Activated CD8-positive, alpha-beta T cell treated with anti-CD3 and anti-CD28 coated beads, Interleukin-2, amount 10 ng/mL, durations not matched to agents 7 days and 5 days (primary cell): Measurements from ENCODE around the gene KBTBD13. TPM values are rescaled to one million over a fixed set of nuclear protein-coding genes. Genes with fewer than 3 reads are reported as not detected.
A peak's percentile ranks its signal among the peaks of the same experiment; 100 is the strongest.
"Not testable (repeated sequence)": the region's sequence is repeated elsewhere in the genome, so short reads cannot be mapped to it uniquely, and the experiment has no call there.

Source experiments
- ATAC-seq: fragments of 150-1000 bp; cut with Tn5 transposase; one replicate; pipeline ENCODE4 v1.10.0; 2021; ENCODE audit warnings: moderate library complexity
- CTCF ChIA-PET: fragments of 350-600 bp; sonication (Branson Sonifier 250); formaldehyde crosslinking; loops from one replicate; lab custom pipeline; 2021; ENCODE audit warnings: antibody characterized with exemption; lab: Charles Lee
- POLR2A ChIA-PET: fragments of 350-600 bp; sonication (Branson Sonifier 250); formaldehyde crosslinking; loops from one replicate; lab custom pipeline; 2021; ENCODE audit warnings: antibody characterized with exemption; lab: Charles Lee
- DNase-seq: peaks from one replicate; pipeline ENCODE4 v3.0.0-alpha.2; 2020
- H3K27ac Mint-ChIP-seq: one replicate; pipeline ENCODE4 v1.8.0; 2021; ENCODE audit warnings: mild to moderate bottlenecking, mixed read lengths
- H3K27me3 Mint-ChIP-seq: one replicate; pipeline ENCODE4 v1.8.0; 2021; ENCODE audit warnings: low read depth, mixed read lengths
- H3K36me3 Mint-ChIP-seq: one replicate; pipeline ENCODE4 v1.8.0; 2021; ENCODE audit warnings: low read depth, mixed read lengths
- H3K4me1 Mint-ChIP-seq: one replicate; pipeline ENCODE4 v1.8.0; 2021; ENCODE audit warnings: low read depth, mixed read lengths
- H3K4me3 Mint-ChIP-seq: one replicate; pipeline ENCODE4 v1.8.0; 2021; ENCODE audit warnings: mild to moderate bottlenecking, mixed read lengths
- H3K9me3 Mint-ChIP-seq: one replicate; pipeline ENCODE4 v1.8.0; 2022; ENCODE audit warnings: mixed read lengths; ENCODE audit not compliant: insufficient read depth
- total RNA-seq, 2 experiments: library from RNA; stranded (reverse); gene quantifications; one replicate each; pipeline ENCODE4 v1.2.3, GENCODE V29; 2021

The KBTBD13 gene
- total RNA-seq, 2 experiments from 2014 or later, result not detected

- Mint-ChIP-seq H3K4me3 (no peak overlapping the region), H3K9me3 (no peaks in the 10 kb centered on the region), H3K4me1 (peaks cover 5% of the 10 kb centered on the region), H3K27me3 (peaks cover 29% of the 10 kb centered on the region), H3K27ac (no peak overlapping the region), H3K36me3 (no peaks in the 10 kb centered on the region)
- ATAC-seq (no peak), DNase-seq (no peak)
- POLR2A ChIA-PET, result no interaction called here
- CTCF ChIA-PET, result interaction anchor here (1.7 kb wide), 1 partner anchor 18 kb away, joined by 3 read pairs; no protein-coding TSS in a partner anchor
These were observed 5.2 kb upstream of the KBTBD13 start for GRCh38 chr15:65071381-65071811.

GRCh38 chr15:65072027-65072426 is 4.5 kb upstream of the KBTBD13 start:
- no peak for ATAC-seq
- H3K9me3 Mint-ChIP-seq, result no peaks in the 10 kb centered on the region
- no peak overlapping the region for H3K4me3 Mint-ChIP-seq
- DNase-seq, result no peak
- no peaks in the 10 kb centered on the region for H3K36me3 Mint-ChIP-seq
- ChIA-PET POLR2A (no interaction called here), CTCF (interaction anchor here (1.4 to 1.7 kb wide), 2 partner anchors 15 to 17 kb away, joined by 3 to 4 read pairs; no protein-coding TSS in a partner anchor)
- peaks cover 24% of the 10 kb centered on the region for H3K27me3 Mint-ChIP-seq
- no peak overlapping the region for H3K27ac Mint-ChIP-seq
- H3K4me1 Mint-ChIP-seq, result peaks cover 5% of the 10 kb centered on the region

GRCh38 chr15:65072617-65073016 is 3.9 kb upstream of the KBTBD13 start:
- DNase-seq, result no peak
- H3K36me3 Mint-ChIP-seq, result no peaks in the 10 kb centered on the region
- ChIA-PET CTCF (interaction anchor here (1.4 kb wide), 1 partner anchor 16 kb away, joined by 4 read pairs; no protein-coding TSS in a partner anchor), POLR2A (no interaction called here)
- H3K4me1 Mint-ChIP-seq, result peaks cover 6% of the 10 kb centered on the region
- peaks cover 21% of the 10 kb centered on the region for H3K27me3 Mint-ChIP-seq
- H3K9me3 Mint-ChIP-seq, result no peaks in the 10 kb centered on the region
- H3K27ac Mint-ChIP-seq, result no peak overlapping the region
- no peak for ATAC-seq
- H3K4me3 Mint-ChIP-seq, result no peak overlapping the region

GRCh38 chr15:65074946-65075345 is 1.6 kb upstream of the KBTBD13 start:
- POLR2A ChIA-PET, DNase-seq, ATAC-seq, H3K9me3 Mint-ChIP-seq, H3K4me3 Mint-ChIP-seq, H3K27ac Mint-ChIP-seq, H3K36me3 Mint-ChIP-seq: not testable (repeated sequence)
- H3K27me3 Mint-ChIP-seq, result peaks cover 25% of the 10 kb centered on the region
- peaks cover 12% of the 10 kb centered on the region for H3K4me1 Mint-ChIP-seq
- CTCF ChIA-PET, result interaction anchor here (0.6 to 1.4 kb wide), 4 partner anchors 13 to 41 kb away, joined by 3 to 5 read pairs (median 3); no protein-coding TSS in a partner anchor

GRCh38 chr15:65075607-65076395 is 745 bp upstream of the KBTBD13 start:
- H3K9me3 Mint-ChIP-seq, DNase-seq, H3K4me3 Mint-ChIP-seq, H3K36me3 Mint-ChIP-seq, H3K27ac Mint-ChIP-seq, POLR2A ChIA-PET, ATAC-seq: not testable (repeated sequence)
- peaks cover 27% of the 10 kb centered on the region for H3K27me3 Mint-ChIP-seq
- CTCF ChIA-PET, result interaction anchor here (0.8 to 3.1 kb wide), 4 partner anchors 10 to 42 kb away, joined by 3 to 18 read pairs (median 4); no protein-coding TSS in a partner anchor
- peaks cover 12% of the 10 kb centered on the region for H3K4me1 Mint-ChIP-seq

GRCh38 chr15:65077291-65077980 is 890 bp downstream of the KBTBD13 start:
- ChIA-PET POLR2A (no interaction called here), CTCF (interaction anchor here (1.0 to 3.7 kb wide), 6 partner anchors 9 to 349 kb away, joined by 3 to 23 read pairs (median 6); partner anchors contain the start of gene RASL12)
- no peak overlapping the region for H3K27ac Mint-ChIP-seq
- H3K36me3 Mint-ChIP-seq, result no peaks in the 10 kb centered on the region
- no peaks in the 10 kb centered on the region for H3K9me3 Mint-ChIP-seq
- H3K27me3 Mint-ChIP-seq, result peaks cover 34% of the 10 kb centered on the region
- H3K4me3 Mint-ChIP-seq, result no peak overlapping the region
- peaks cover 16% of the 10 kb centered on the region for H3K4me1 Mint-ChIP-seq
- no peak for ATAC-seq
- DNase-seq, result no peak

- POLR2A ChIA-PET, result no interaction called here
- ATAC-seq, result peak; percentile 84
These were observed 1.4 kb downstream of the KBTBD13 start for GRCh38 chr15:65077981-65078352.

GRCh38 chr15:65079580-65079979 is 3.0 kb downstream of the KBTBD13 start:
- H3K27me3 Mint-ChIP-seq, result peaks cover 47% of the 10 kb centered on the region
- ChIA-PET POLR2A (interaction anchor here (0.8 kb wide), 1 partner anchor 225 kb away, joined by 3 read pairs; the partner anchor contains the start of gene RNU5B-1), CTCF (interaction anchor here (3.7 kb wide), 1 partner anchor 46 kb away, joined by 23 read pairs; no protein-coding TSS in a partner anchor)
- no peak overlapping the region for H3K27ac Mint-ChIP-seq
- no peak overlapping the region for H3K4me3 Mint-ChIP-seq
- no peaks in the 10 kb centered on the region for H3K36me3 Mint-ChIP-seq
- no peak for DNase-seq
- H3K9me3 Mint-ChIP-seq, result no peaks in the 10 kb centered on the region
- peaks cover 25% of the 10 kb centered on the region for H3K4me1 Mint-ChIP-seq
- ATAC-seq, result no peak

More at GRCh38 chr15:65077981-65078352, 1.4 kb downstream of the KBTBD13 start:
- CTCF ChIA-PET, result interaction anchor here (0.7 to 3.7 kb wide), 9 partner anchors 9 to 1184 kb away, joined by 3 to 23 read pairs (median 4); partner anchors contain the start of gene RASL12
- Mint-ChIP-seq H3K9me3 (no peaks in the 10 kb centered on the region), H3K36me3 (no peaks in the 10 kb centered on the region), H3K4me1 (peaks cover 21% of the 10 kb centered on the region), H3K4me3 (no peak overlapping the region), H3K27ac (no peak overlapping the region), H3K27me3 (peaks cover 40% of the 10 kb centered on the region)
- DNase-seq, result peak; percentile 61

GRCh38 chr15:65081270-65081669 is 4.7 kb downstream of the KBTBD13 start:
- Mint-ChIP-seq H3K27ac (no peak overlapping the region), H3K4me3 (no peak overlapping the region), H3K9me3 (no peaks in the 10 kb centered on the region), H3K27me3 (peaks cover 47% of the 10 kb centered on the region), H3K36me3 (no peaks in the 10 kb centered on the region), H3K4me1 (peaks cover 28% of the 10 kb centered on the region)
- DNase-seq, result no peak
- ChIA-PET POLR2A (no interaction called here), CTCF (interaction anchor here (1.7 to 6.8 kb wide), 3 partner anchors 20 to 47 kb away, joined by 6 to 37 read pairs (median 23); no protein-coding TSS in a partner anchor)
- ATAC-seq, result no peak

- ChIA-PET POLR2A (interaction anchor here (1.3 kb wide), 1 partner anchor 223 kb away, joined by 3 read pairs; the partner anchor contains the start of gene RNU5B-1), CTCF (interaction anchor here (1.7 to 6.8 kb wide), 2 partner anchors 20 to 27 kb away, joined by 6 to 37 read pairs; no protein-coding TSS in a partner anchor)
- no peaks in the 10 kb centered on the region for H3K9me3 Mint-ChIP-seq
- H3K4me1 Mint-ChIP-seq, result peaks cover 27% of the 10 kb centered on the region
- no peak overlapping the region for H3K4me3 Mint-ChIP-seq
- H3K27ac Mint-ChIP-seq, result no peak overlapping the region
- H3K36me3 Mint-ChIP-seq, result no peaks in the 10 kb centered on the region
- DNase-seq, result no peak
- peaks cover 44% of the 10 kb centered on the region for H3K27me3 Mint-ChIP-seq
- no peak for ATAC-seq
These were observed 5.2 kb downstream of the KBTBD13 start for GRCh38 chr15:65081758-65082157.

GRCh38 chr15:65082303-65082953 is 5.9 kb downstream of the KBTBD13 start:
- H3K36me3 Mint-ChIP-seq, result no peaks in the 10 kb centered on the region
- H3K27me3 Mint-ChIP-seq, result peaks cover 44% of the 10 kb centered on the region

More at GRCh38 chr15:65082303-65082953, 5.9 kb downstream of the KBTBD13 start:
- ChIA-PET CTCF (interaction anchor here (1.0 to 6.8 kb wide), 4 partner anchors 12 to 48 kb away, joined by 3 to 37 read pairs (median 7); no protein-coding TSS in a partner anchor), POLR2A (interaction anchor here (1.3 kb wide), 1 partner anchor 222 kb away, joined by 3 read pairs; the partner anchor contains the start of gene RNU5B-1)
- Mint-ChIP-seq H3K9me3 (no peaks in the 10 kb centered on the region), H3K27ac (peak overlapping the region; percentile 21), H3K4me3 (no peak overlapping the region), H3K4me1 (peaks cover 27% of the 10 kb centered on the region)
- ATAC-seq (peak; percentile 82), DNase-seq (peak; percentile 48)
